HepG2 (cell line): Measurements from ENCODE around the gene PRKCE. TPM values are rescaled to one million over a fixed set of nuclear protein-coding genes. Genes with fewer than 3 reads are reported as not detected.

ENCODE experiments used
- ATAC-seq: fragments of 200-7000 bp; cut with Tn5 transposase; 3 replicates; pipeline ENCODE4 v1.9.1; 2020; ENCODE audit warnings: mild to moderate bottlenecking, moderate library complexity
- BruUV-seq: library from RNA; stranded (reverse); fragments of 400-500 nt; replicated peaks from 2 replicates; lab custom pipeline; 2021; lab: Mats Ljungman, UMichigan
- CTCF ChIA-PET: fragments of 300-600 bp; formaldehyde crosslinking; extraction: SDS; loops from one replicate; lab custom pipeline; 2021; ENCODE audit warnings: low total read pairs, inconsistent platforms, low intra/inter-chr PET ratio; lab: Yijun Ruan, JAX
- POLR2A ChIA-PET: fragments of 350-600 bp; sonication (Branson Sonifier 250); formaldehyde crosslinking; loops from one replicate; lab custom pipeline; 2020; ENCODE audit warnings: antibody characterized with exemption, inconsistent platforms; lab: Yijun Ruan, JAX
- DNase-seq: peaks from one replicate; pipeline ENCODE4 v3.0.0-alpha.2; 2015; ENCODE audit warnings: low spot score
- FAIRE-seq: peaks from 3 replicates; lab custom pipeline; 2011; peaks lifted over from hg19 to GRCh38; lab: Jason Lieb, UNC
- H2AFZ ChIP-seq: one replicate; pipeline ENCODE4 v1.6.1; 2011; ENCODE audit warnings: low read length, inconsistent platforms
- H3K27ac ChIP-seq: fragments of 300-600 bp; 3 replicates; pipeline ENCODE4 v1.8.0; 2011; ENCODE audit warnings: mixed run types, mild to moderate bottlenecking, mixed read lengths, low read length, inconsistent platforms; ENCODE audit not compliant: insufficient read depth; ENCODE audit errors: extremely low read length
- H3K27me3 ChIP-seq, 2 experiments: fragments of 200-600 bp in 1 of 2; 2 replicates in 1 of 2; 3 replicates in 1 of 2; pipeline versions ENCODE4 v1.6.0 to v1.8.0; 2011; ENCODE audit warnings: low read length in 2 of 2, mild to moderate bottlenecking in 2 of 2, moderate library complexity in 2 of 2, inconsistent platforms in 1 of 2; ENCODE audit not compliant: insufficient read depth in 2 of 2, control insufficient read depth in 1 of 2
- H3K36me3 ChIP-seq, 2 experiments: fragments of 200-600 bp in 1 of 2; replicated peaks in 1 of 2; 2 replicates in 1 of 2; 3 replicates in 1 of 2; pipeline versions ENCODE4 v1.5.1 to v1.8.0; 2011; ENCODE audit warnings: low read length in 2 of 2, inconsistent platforms in 1 of 2; ENCODE audit not compliant: insufficient read depth in 2 of 2, control insufficient read depth in 1 of 2
- H3K4me1 ChIP-seq: 2 replicates; pipeline ENCODE4 v1.5.1; 2012; ENCODE audit warnings: low read length, inconsistent platforms; ENCODE audit not compliant: insufficient read depth
- H3K4me2 ChIP-seq: 2 replicates; pipeline ENCODE4 v1.6.0; 2011; ENCODE audit warnings: low read depth, low read length, inconsistent platforms
- H3K4me3 ChIP-seq, 3 experiments: fragments of 200-600 bp in 1 of 3; sonication (generic), shearing (Covaris generic) in 1 of 3; replicated peaks in 1 of 3; 2 replicates each; pipeline ENCODE4 v1.5.1; 2011 to 2016; ENCODE audit warnings: low read length in 3 of 3, inconsistent platforms in 2 of 3, low read depth in 2 of 3, mild to moderate bottlenecking in 2 of 3, control low read depth in 1 of 3, mixed read lengths in 1 of 3; ENCODE audit not compliant: insufficient read depth in 1 of 3
- H3K79me2 ChIP-seq: one replicate; pipeline ENCODE4 v1.6.1; 2011; ENCODE audit warnings: low read length, inconsistent platforms; ENCODE audit not compliant: insufficient read depth
- H3K9ac ChIP-seq: 2 replicates; pipeline ENCODE4 v1.6.0; 2011; ENCODE audit warnings: mild to moderate bottlenecking, low read depth, low read length, inconsistent platforms; ENCODE audit not compliant: insufficient read depth
- H3K9me3 ChIP-seq: 2 replicates; pipeline ENCODE4 v1.5.1; 2012; ENCODE audit warnings: mild to moderate bottlenecking, low read length
- H4K20me1 ChIP-seq: 2 replicates; pipeline ENCODE4 v1.6.0; 2011; ENCODE audit warnings: inconsistent platforms, mild to moderate bottlenecking, low read length, moderate library complexity; ENCODE audit not compliant: insufficient read depth
- ADNP ChIP-seq: sonication (generic); formaldehyde crosslinking; IDR thresholded peaks from 2 replicates; pipeline ENCODE4 v1.4.0; 2020; ENCODE audit warnings: missing genetic modification reagents
- ASH2L ChIP-seq: fragments of 300-600, 200-600 bp; sonication (generic); IDR thresholded peaks from 2 replicates; pipeline ENCODE4 v1.7.0; 2017; ENCODE audit warnings: low read depth, mild to moderate bottlenecking, moderate library complexity, mixed read lengths, low read length; ENCODE audit not compliant: insufficient read length
- CBX2 ChIP-seq, 2 experiments: fragments of 200-600 bp in 1 of 2; sonication (generic); formaldehyde crosslinking in 1 of 2; IDR thresholded peaks; 2 replicates each; pipeline versions ENCODE4 v1.7.0 to v1.8.1; 2018 to 2022; ENCODE audit warnings: low read depth in 2 of 2, low read length in 1 of 2, mild to moderate bottlenecking in 1 of 2, missing genetic modification reagents in 1 of 2
- DR1 ChIP-seq: sonication (generic); formaldehyde crosslinking; IDR thresholded peaks from 2 replicates; pipeline ENCODE4 v1.8.0; 2021; ENCODE audit warnings: mild to moderate bottlenecking, missing genetic modification reagents, inconsistent platforms
- KLF15 ChIP-seq: sonication (generic); formaldehyde crosslinking; IDR thresholded peaks from 2 replicates; pipeline ENCODE4 v1.8.1; 2023; ENCODE audit warnings: borderline replicate concordance, mild to moderate bottlenecking, inconsistent platforms, missing genetic modification reagents, mixed read lengths
- MXI1 ChIP-seq: IDR thresholded peaks from 3 replicates; pipeline ENCODE4 v1.6.1; 2012; ENCODE audit warnings: low read depth, low read length, inconsistent platforms, borderline replicate concordance
- NFE2L2 ChIP-seq: fragments of 150-350 bp; IDR thresholded peaks from 2 replicates; pipeline ENCODE4 v1.6.1; 2014; ENCODE audit warnings: low read length
- PAWR ChIP-seq: sonication (generic); formaldehyde crosslinking; IDR thresholded peaks from 2 replicates; pipeline ENCODE4 v1.4.0; 2020; ENCODE audit warnings: missing genetic modification reagents, mild to moderate bottlenecking, borderline replicate concordance
- SMARCC2 ChIP-seq: fragments of 450-650 bp; IDR thresholded peaks from 2 replicates; pipeline ENCODE4 v1.6.1; 2017; ENCODE audit warnings: antibody characterized with exemption, mild to moderate bottlenecking
- SRSF9 ChIP-seq: fragments of 200-400 bp; formaldehyde crosslinking; IDR thresholded peaks from 2 replicates; pipeline ENCODE4 v1.6.1; 2018; ENCODE audit warnings: borderline replicate concordance, mild to moderate bottlenecking, low read depth, low read length; ENCODE audit not compliant: insufficient read depth, poor library complexity, severe bottlenecking
- ZNF501 ChIP-seq: sonication (generic); formaldehyde crosslinking; IDR thresholded peaks from 2 replicates; pipeline ENCODE4 v1.5.1; 2020; ENCODE audit warnings: mild to moderate bottlenecking, moderate library complexity, missing genetic modification reagents
- WGBS: methylation state at CpG from one replicate; pipeline ENCODE4 v1.1.6; 2017; ENCODE audit warnings: low lambda C conversion rate; 5-methylcytosine and 5-hydroxymethylcytosine counted together
- in situ Hi-C: cut with HindIII; loops from 2 replicates; pipeline ENCODE4 v1.10.0; 2017; ENCODE audit warnings: low pct_unique_long_range_greater_than_20kb; ENCODE audit not compliant: extremely low pct_ligation_motif_present
- intact Hi-C: fragments of 100-400 bp; cut with micrococcal nuclease; formaldehyde crosslinking; loops from one replicate; pipeline ENCODE4 v1.10.0; 2022; ENCODE audit not compliant: unreplicated experiment
- polyA plus RNA-seq, 8 experiments: library from polyadenylated mRNA; depleted of rRNA in 3 of 8; stranded (reverse) in 7 of 8; unstranded in 1 of 8; fragments of >200 nt; fragmentation: Illumina TruSeq in 4 of 8; extraction: Trizol in 4 of 8; gene quantifications; 2 replicates each; pipeline versions ENCODE4 v1.2.1 to v1.2.3, GENCODE V29; 2011 to 2016; ENCODE audit warnings: low read depth in 4 of 8, missing spikeins in 1 of 8, mixed read lengths in 1 of 8; ENCODE audit not compliant: insufficient read depth in 1 of 8
- total RNA-seq, 5 experiments: library from RNA; depleted of rRNA; stranded (reverse); fragments of >200 nt; fragmentation: Illumina TruSeq; extraction: Trizol; gene quantifications; 2 replicates each; pipeline ENCODE4 v1.2.3, GENCODE V29; 2016; ENCODE audit warnings: low read depth in 1 of 5
- TF ChIP-seq, protein P1 (sequence below): IDR thresholded peaks from 2 replicates; pipeline ENCODE4 v1.6.1; 2012; ENCODE audit warnings: low read depth, low read length, improper control_type of control experiment

Gene PRKCE
- total and polyA plus RNA-seq, 2 of the 13 experiments (the other 11 are each of a cell fraction or from before 2014, with no cell fraction given): 1.0 to 3.9 TPM

DNA sequence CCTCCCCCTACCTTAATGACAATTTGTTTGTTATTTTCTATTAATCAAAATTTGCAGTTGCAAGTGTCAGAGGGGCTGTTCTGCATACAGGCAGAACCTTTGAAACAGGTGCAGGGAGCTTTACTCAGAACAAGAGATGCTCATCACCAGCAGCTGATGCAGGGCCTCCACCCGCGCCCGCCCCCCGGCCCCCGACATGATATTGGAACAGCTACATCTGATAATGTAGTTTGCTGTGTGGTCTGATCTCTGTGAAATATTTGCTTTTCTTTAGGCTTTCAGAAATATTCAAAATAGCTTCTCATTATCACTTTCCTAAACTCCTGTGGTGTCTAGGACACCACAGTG, 130.0 kb downstream of the PRKCE start:
- CTCF ChIA-PET: no interaction called here
- intact Hi-C loops (no loop called here), in situ Hi-C loops (no loop called here)
- no peak overlapping the region for H3K4me3 ChIP-seq
- H3K4me2 ChIP-seq: no peak overlapping the region
- no peaks in the 10 kb centered on the region for H3K9me3 ChIP-seq
- H3K4me1 ChIP-seq: peaks cover 11% of the 10 kb centered on the region
- H3K9ac ChIP-seq: no peak overlapping the region
- POLR2A ChIA-PET: interaction anchor here (0.6 kb wide), 1 partner anchor 13 kb away, joined by 5 read pairs; no protein-coding TSS in a partner anchor
- 90% methylated on average over 5 of the region's 5 CpGs for WGBS
- no peaks in the 10 kb centered on the region for H3K27me3 ChIP-seq
- no peak for DNase-seq
- no peaks in the 10 kb centered on the region for H3K36me3 ChIP-seq
- ATAC-seq: no peak
- no TSS peak for BruUV-seq
- no peak overlapping the region for H3K27ac ChIP-seq
- no peak overlapping the region for H2AFZ ChIP-seq
- no peak for FAIRE-seq
- no peaks in the 10 kb centered on the region for H3K79me2 ChIP-seq
- TF ChIP-seq, protein P1, sequence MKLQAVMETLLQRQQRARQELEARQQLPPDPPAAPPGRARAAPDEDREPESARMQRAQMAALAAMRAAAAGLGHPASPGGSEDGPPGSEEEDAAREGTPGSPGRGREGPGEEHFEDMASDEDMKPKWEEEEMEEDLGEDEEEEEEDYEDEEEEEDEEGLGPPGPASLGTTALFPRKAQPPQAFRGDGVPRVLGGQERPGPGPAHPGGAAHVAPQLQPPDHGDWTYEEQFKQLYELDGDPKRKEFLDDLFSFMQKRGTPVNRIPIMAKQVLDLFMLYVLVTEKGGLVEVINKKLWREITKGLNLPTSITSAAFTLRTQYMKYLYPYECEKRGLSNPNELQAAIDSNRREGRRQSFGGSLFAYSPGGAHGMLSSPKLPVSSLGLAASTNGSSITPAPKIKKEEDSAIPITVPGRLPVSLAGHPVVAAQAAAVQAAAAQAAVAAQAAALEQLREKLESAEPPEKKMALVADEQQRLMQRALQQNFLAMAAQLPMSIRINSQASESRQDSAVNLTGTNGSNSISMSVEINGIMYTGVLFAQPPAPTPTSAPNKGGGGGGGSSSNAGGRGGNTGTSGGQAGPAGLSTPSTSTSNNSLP: no peak
- no peak for TF ChIP-seq KLF15 (CRISPR knock-in tag)
- no peak for TF ChIP-seq NFE2L2
- no peak for TF ChIP-seq ADNP
- TF ChIP-seq MXI1: no peak
- no peak for TF ChIP-seq SRSF9
- no peak for TF ChIP-seq ASH2L
- no peak for TF ChIP-seq SMARCC2
- TF ChIP-seq ZNF501 (CRISPR knock-in tag): no peak
- no peak for TF ChIP-seq PAWR (CRISPR knock-in tag)
- no peak for TF ChIP-seq CBX2 (IDR thresholded peaks at IDR 0.05; ENCODE audit: low read depth, low read length)
- TF ChIP-seq CBX2 (CRISPR knock-in tag; IDR thresholded peaks at IDR 0.05; ENCODE audit: low read depth): no peak
- TF ChIP-seq DR1 (CRISPR knock-in tag): no peak
- no peaks in the 10 kb centered on the region for H4K20me1 ChIP-seq
